ENCODE data around the gene VSIG10. TPM values are rescaled to one million over a fixed set of nuclear protein-coding genes. Genes with fewer than 3 reads are reported as not detected.

The VSIG10 gene
- total RNA-seq, 1 donor from 2014 or later: 21.7 TPM

DNA sequence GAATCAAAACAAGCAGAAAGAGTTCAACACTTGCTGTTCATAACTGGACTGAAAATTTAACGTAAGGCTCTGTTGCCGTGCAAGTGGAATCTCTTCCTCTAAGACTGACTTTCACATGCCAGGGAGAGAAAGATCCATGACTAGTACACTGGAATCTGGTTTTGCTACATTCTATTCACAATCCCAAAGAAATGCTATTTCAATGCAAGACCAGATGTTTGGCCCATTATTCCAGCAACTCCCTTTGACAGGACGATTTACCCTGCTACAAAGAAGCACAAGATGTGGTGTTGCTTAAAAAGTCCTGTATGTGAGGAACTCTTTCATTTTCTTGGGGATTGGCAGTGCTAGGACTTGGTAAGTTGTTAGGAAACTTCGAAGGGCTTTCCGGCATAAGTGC, 69.9 kb downstream of the VSIG10 start:
- H3K36me3 Mint-ChIP-seq (ENCODE audit: unreplicated experiment): peaks cover 63% of the 10 kb centered on the region
- H3K9me3 Mint-ChIP-seq (ENCODE audit: unreplicated experiment): no peaks in the 10 kb centered on the region
- no peaks in the 10 kb centered on the region for H3K27me3 Mint-ChIP-seq (ENCODE audit: unreplicated experiment)
- H3K27ac Mint-ChIP-seq (ENCODE audit: unreplicated experiment): no peak overlapping the region
- H3K4me1 Mint-ChIP-seq (ENCODE audit: unreplicated experiment): no peaks in the 10 kb centered on the region
- no peak overlapping the region for H3K4me3 Mint-ChIP-seq (ENCODE audit: unreplicated experiment)
- no peak for TF ChIP-seq CTCF (IDR thresholded peaks at IDR 0.05)
- DNase-seq (ENCODE audit: extremely low spot score, unreplicated experiment): no peak

DNA sequence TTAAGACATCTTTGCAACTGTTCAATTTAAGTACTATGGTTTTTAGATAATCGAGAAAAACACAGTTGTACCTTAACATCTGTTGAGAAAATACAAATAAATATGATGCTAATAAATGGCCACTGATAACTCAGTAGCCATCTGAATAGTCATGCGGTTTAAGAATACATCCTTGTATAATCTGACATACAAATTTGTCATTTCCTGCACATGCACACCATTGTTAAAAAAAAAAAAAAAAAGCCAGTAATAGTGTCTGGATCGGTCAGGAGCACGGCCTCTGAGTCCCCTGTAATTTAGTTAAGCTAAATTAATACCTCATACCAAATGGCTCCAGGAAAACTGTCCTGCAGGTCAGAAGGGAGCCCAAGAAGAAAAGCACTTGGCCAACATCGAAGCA, 70.5 kb downstream of the VSIG10 start:
- no peaks in the 10 kb centered on the region for H3K9me3 Mint-ChIP-seq (ENCODE audit: unreplicated experiment)
- H3K27ac Mint-ChIP-seq (ENCODE audit: unreplicated experiment): no peak overlapping the region
- H3K4me1 Mint-ChIP-seq (ENCODE audit: unreplicated experiment): no peaks in the 10 kb centered on the region

DNA sequence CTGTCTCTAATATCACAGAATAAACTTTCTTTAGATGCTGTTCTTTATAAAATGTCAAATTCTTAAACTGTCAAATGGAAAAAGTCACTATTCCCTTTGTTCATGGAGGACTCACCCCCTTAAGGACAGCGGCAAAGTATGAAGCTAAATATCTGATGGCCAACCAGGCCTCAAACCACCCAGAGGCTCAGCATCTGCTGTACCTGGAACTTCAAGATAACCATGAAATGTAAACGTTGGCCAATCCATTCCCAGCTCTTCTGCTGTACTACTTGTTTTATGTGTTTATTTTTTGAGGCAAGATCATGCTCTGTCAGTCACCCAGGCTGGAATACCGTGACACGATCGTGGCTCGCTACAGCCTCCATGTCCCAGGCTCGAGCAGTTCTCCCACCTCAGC, 71.6 kb downstream of the VSIG10 start:
- TF ChIP-seq CTCF (IDR thresholded peaks at IDR 0.05): no peak
- no peak overlapping the region for H3K27ac Mint-ChIP-seq (ENCODE audit: unreplicated experiment)
- H3K4me1 Mint-ChIP-seq (ENCODE audit: unreplicated experiment): no peaks in the 10 kb centered on the region
- H3K27me3 Mint-ChIP-seq (ENCODE audit: unreplicated experiment): no peaks in the 10 kb centered on the region
- DNase-seq (ENCODE audit: extremely low spot score, unreplicated experiment): no peak
- H3K36me3 Mint-ChIP-seq (ENCODE audit: unreplicated experiment): peaks cover 57% of the 10 kb centered on the region
- H3K9me3 Mint-ChIP-seq (ENCODE audit: unreplicated experiment): no peaks in the 10 kb centered on the region
- H3K4me3 Mint-ChIP-seq (ENCODE audit: unreplicated experiment): no peak overlapping the region

More for the DNA sequence above, 70.5 kb downstream of the VSIG10 start:
- no peak for DNase-seq (ENCODE audit: extremely low spot score, unreplicated experiment)
- TF ChIP-seq CTCF (IDR thresholded peaks at IDR 0.05): no peak
- Mint-ChIP-seq H3K27me3 (ENCODE audit: unreplicated experiment) (no peaks in the 10 kb centered on the region), H3K4me3 (ENCODE audit: unreplicated experiment) (no peak overlapping the region), H3K36me3 (ENCODE audit: unreplicated experiment) (peaks cover 64% of the 10 kb centered on the region)

GRCh38 chr12:118029166-118029565, 74.6 kb downstream of the VSIG10 start:
- Mint-ChIP-seq H3K27ac (ENCODE audit: unreplicated experiment) (no peak overlapping the region), H3K4me3 (ENCODE audit: unreplicated experiment) (no peak overlapping the region), H3K27me3 (ENCODE audit: unreplicated experiment) (no peaks in the 10 kb centered on the region), H3K9me3 (ENCODE audit: unreplicated experiment) (no peaks in the 10 kb centered on the region), H3K4me1 (ENCODE audit: unreplicated experiment) (no peaks in the 10 kb centered on the region), H3K36me3 (ENCODE audit: unreplicated experiment) (peaks cover 40% of the 10 kb centered on the region)
- no peak for TF ChIP-seq CTCF (IDR thresholded peaks at IDR 0.05)
- DNase-seq (ENCODE audit: extremely low spot score, unreplicated experiment): no peak

DNA sequence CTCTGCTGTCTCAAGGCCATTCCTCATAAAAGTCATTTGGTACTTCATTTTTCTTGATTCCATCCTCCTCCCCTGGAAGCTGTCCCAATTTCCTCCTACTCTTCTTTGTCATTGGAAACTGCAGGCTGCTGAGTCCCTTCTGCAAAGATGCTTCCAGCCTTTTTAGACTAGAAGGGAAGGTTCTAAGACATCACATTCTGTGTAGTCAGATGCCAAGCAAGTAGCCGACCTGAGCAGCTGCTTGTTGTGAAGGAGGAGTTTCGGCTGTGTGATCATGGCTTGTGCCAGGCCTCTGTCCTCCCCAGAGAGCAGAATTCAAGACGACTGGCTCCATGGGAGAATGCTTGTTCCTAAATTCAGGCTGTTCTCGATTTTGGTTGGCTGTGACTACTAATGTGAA, 78.6 kb downstream of the VSIG10 start:
- H3K27me3 Mint-ChIP-seq (ENCODE audit: unreplicated experiment): no peaks in the 10 kb centered on the region
- H3K9me3 Mint-ChIP-seq (ENCODE audit: unreplicated experiment): no peaks in the 10 kb centered on the region
- H3K27ac Mint-ChIP-seq (ENCODE audit: unreplicated experiment): no peak overlapping the region
- TF ChIP-seq CTCF (IDR thresholded peaks at IDR 0.05): no peak
- no peaks in the 10 kb centered on the region for H3K4me1 Mint-ChIP-seq (ENCODE audit: unreplicated experiment)
- DNase-seq (ENCODE audit: extremely low spot score, unreplicated experiment): no peak
- H3K4me3 Mint-ChIP-seq (ENCODE audit: unreplicated experiment): no peak overlapping the region
- H3K36me3 Mint-ChIP-seq (ENCODE audit: unreplicated experiment): peaks cover 30% of the 10 kb centered on the region

Data from osteocyte (in vitro differentiated cells).